ENCODE data around the gene ARFGEF3.

The ARFGEF3 gene

GRCh38 chr6:138162111-138162954 is 594 bp downstream of the ARFGEF3 start:
- DNase-seq, result no peak

GRCh38 chr6:138162955-138163575 is 1.3 kb downstream of the ARFGEF3 start:
- DNase-seq, result no peak

DNA sequence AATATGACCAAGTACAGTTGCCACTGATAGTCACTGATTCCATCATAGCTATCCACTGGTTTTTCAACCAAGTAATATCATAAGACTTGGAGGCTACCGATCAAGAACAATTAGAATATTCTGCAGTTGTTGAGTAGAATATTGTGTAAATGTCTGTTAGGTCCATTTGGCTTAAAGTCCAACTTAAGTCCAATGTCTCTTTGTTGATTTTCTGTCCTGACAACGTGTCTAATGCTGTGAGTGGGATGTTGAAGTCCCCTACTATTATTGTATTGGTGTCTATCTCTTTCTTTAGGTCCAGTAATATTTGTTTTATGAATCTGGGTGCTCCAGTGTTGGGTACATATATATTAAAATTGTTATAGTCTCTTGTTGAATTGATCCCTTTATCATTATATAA is 13.9 kb downstream of the ARFGEF3 start:
- no peak for DNase-seq

DNA sequence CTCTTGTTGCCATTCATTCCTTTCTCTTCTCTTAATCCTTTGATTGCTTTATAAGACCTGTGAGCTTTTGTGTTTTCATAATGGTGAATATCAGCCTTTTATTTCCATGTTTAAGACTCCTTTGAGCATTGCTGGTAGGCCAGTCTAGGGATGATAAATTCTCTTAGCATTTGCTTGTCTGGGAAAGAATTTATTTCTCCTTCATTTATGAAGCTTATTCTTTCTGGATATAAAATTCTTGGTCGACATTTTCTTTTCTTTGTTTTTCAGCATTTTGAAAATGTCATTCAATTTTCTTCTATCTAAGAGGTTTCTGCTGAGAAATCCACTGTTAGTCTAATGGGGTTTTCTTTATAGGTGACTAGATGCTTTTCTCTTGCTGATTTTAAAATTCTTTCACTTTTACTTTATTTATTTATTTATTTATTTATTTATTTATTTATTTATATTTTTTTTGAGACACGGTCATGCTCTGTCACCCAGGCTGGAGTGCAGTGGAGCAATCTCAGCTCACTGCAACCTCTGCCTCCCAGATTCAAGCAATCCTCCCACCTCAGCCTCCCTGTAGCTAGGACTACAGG is 15.0 kb downstream of the ARFGEF3 start:
- no peak for DNase-seq

- no peak for DNase-seq
These were observed 21.4 kb downstream of the ARFGEF3 start for GRCh38 chr6:138182939-138183789.

DNA sequence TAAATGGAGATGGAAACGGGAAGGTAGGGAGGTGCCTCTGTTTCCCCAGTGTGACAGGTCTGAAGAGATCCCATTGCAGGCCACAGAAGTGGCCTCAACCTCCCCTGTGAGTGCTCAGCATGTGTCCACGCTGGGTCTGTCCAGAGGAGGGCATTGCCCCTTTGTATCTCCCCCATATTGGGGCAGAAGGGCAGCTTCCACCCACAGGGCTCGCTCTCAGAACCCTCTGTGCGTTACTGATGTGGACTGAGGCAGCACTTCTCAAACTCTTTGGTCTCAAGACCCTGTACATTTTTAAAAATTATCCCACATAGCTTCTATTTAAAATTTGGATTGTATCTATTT is 22.0 kb downstream of the ARFGEF3 start:
- no peak for DNase-seq

GRCh38 chr6:138184230-138184629 is 22.5 kb downstream of the ARFGEF3 start:
- DNase-seq, result no peak

DNA sequence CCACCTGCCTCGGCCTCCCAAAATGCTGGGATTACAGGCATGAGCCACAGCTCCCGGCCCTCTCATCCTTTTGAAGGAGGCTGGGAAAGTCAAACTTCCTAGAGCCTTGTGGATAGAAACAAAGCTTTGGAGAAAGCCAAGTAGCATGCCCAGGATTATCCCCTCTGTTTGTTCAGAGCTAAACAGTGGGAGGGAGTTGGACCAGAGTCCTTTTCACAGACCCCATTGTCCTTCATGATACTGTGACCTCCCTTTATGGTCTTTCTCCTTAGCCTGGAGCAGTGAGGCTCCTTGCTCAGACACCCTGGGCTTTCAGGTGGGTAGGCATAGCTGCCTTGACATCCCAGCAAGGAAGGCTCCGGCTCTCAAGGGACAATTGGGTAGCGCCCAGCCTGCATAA is 25.4 kb downstream of the ARFGEF3 start:
- no peak for DNase-seq

DNA sequence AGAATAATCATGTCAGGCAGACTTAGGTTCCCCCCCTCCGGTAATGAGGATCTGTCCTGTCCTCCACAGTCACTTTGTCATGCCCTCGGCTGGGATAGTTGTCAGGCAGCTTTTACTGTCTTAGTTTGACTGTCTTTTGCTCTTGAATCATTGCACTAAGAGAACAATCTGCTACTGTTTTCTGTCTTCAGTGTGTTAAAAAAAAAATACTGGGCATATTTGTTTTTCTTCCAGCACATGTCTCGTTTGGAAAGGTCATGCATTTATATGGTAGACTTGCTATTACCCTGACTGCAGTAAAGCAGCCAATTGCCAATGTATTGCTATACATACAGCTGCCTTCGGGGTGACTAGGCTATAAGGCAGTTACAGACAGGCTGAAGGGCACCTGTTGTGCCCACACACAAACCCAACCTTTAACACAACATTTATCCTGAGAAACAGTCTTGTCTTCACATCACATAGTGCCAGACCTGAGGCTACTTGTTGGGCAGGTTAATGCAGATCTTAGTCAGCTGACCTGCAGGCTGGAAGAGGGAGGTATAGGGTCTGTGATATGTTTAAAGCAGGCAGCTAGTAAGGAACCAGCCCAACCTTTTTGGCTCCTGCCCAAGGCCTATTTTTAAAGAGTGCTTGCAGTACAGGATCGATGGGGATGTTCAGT is 26.7 kb downstream of the ARFGEF3 start:
- no peak for DNase-seq

- DNase-seq, result no peak
These were observed 32.5 kb downstream of the ARFGEF3 start for GRCh38 chr6:138194287-138194686.

- DNase-seq, result no peak
These were observed 34.5 kb downstream of the ARFGEF3 start for GRCh38 chr6:138196122-138196738.

GRCh38 chr6:138197570-138197969 is 35.8 kb downstream of the ARFGEF3 start:
- DNase-seq, result no peak

GRCh38 chr6:138198430-138199091 is 36.8 kb downstream of the ARFGEF3 start:
- DNase-seq, result no peak

DNA sequence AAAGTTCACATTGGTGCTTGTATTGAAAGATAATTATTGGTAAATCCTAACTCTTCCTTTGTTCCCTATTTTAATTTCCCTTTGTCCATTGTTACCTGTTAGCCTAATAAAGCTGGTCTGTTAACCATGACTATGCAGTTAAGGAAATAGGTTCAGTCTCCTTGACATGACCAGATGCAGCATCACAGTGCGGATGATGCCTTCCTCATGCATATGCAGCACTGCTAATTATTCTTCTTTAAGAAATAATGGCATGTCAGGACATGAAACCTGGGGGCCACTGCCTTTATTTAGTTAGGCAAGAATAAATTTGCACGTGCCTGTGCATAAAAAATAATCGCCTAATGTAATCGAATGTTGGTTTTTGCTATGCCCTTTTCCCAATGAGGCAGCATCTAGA is 40.1 kb downstream of the ARFGEF3 start:
- no peak for DNase-seq

DNA sequence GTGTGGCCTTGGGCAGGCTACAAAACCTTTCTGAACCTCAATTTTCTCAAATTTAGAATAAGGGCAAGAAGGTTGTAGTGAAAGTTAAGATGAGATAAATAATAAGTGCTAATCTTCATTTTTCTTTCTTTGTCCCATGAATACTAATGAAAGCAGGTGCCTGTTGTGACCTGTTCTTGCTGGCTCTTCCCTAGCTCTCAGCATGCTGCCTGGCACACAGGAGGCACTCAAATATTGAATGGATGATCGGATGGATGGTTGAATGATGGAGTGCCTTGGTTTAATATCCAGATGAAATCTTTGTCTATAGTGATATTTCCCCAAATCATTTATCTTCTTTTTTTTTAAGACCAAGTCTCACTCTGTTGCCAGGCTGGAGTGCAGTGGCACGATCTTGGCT is 41.6 kb downstream of the ARFGEF3 start:
- DNase-seq, result no peak

DNA sequence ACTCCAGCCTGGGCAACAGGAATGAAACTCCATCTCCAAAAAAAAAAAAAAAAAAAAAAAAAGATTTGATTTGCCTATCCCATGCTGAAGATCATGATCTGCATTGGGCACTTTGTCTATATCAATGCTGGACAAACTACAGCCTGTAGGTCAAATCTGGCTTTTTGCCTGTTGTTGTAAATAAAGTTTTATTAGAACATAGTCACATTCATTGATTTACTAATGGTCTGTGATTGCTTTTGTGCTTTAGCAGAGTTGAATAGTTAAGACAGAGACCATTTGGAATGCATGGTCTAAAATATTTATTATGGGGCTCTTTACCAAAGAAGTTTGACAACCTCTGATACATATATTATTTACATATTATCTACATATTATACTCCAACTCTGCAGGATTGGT is 42.6 kb downstream of the ARFGEF3 start:
- no peak for DNase-seq

DNA sequence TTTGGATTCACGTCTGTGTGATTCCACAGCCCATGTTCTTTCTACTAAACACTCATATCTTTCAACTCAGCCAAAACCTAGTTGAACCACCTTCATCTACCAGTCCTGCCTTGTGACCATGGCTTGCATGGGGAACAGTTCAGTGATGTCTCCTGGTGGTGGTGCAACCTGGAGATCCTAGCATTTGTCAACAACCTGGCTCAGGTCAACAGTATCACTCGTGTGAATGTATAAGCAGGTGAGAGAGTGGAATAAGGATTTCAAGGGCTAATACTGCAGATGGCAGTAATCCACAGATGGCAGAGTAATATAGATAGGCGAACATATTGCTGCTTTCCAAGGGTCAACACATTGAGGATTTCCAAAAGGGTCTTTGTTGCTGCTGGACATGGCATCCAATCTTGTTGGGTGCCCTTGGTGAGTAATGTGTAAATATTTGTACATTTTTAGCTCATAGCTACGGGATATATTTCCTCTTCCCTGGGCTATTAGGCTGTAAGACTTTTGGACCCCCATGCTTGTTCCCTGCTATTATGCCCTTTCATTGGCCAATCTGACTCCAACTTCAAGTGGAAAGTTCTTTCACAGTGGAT is 43.1 kb downstream of the ARFGEF3 start:
- no peak for DNase-seq

DNA sequence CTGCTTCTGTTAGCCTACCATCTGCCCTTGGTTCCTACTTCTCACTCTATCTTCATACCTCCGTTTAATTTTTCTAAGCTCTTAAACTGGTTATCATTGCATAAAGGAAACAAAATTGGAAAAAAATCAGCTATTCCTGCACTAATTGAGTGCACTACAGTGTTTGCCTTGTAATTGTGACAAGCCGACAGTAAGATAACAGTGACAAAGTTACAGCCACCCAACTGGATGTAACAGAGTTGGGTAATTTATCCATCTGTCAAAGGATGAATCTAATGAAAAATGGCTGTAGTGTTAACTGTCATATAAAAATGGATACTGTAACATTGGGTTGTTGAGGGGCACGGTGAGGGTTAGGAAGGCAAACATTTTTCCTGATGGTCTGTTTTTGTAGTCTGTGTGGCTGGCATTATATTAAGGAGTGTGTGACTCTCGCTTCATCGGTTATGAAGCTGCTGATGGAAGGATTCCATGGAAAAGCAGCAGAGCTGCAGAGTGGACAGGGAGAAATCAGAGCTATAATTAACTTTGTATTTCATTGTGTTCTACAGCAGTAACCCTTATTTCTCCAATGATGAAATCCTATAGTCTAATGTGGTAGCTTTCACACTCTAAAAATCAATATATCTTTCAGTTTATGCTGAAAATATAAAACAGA is 43.8 kb downstream of the ARFGEF3 start:
- no peak for DNase-seq

DNA sequence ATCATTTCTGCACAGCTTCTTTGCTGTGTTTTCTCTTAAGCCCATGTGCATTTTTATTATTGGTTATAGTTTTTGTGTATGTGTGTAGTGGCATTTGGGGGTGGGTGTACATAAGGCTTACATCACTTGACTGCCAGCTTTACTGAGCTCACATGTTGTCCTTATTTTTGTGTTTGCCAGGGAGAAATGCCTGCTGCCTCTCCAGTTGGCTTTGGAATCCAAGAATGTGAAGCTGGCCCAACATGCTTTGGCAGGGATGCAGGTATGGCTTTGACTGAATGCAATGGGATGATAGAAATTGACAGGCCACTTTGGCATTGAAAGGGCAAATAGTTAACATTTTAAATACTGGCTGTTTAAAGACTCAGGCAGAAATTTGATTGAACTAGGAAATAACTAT is 45.1 kb downstream of the ARFGEF3 start:
- DNase-seq, result no peak

DNA sequence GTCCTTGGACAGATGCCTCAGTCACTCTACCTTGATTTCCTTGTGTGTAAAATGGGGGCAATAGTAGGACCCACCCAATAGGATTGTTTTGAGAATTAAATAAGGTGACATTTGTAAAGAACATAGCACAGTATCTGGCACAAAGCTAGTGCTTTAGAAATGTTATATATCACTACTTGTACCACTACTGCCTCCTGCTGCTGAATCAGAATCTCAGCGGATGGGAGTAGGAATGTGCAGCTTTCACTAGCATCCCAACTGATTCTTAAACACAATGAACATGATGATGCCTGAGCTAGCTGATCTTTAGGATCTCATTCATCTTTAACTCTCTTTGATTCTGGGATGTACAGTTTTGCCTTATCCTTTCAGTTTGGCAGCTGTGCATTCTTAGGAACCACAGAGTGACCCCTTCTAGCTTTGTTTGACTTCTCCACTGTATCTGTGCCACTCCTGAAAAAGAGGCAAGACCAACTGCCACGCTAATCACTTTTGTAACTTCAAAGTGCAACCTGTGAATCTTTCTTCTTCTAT is 49.4 kb downstream of the ARFGEF3 start:
- no peak for DNase-seq

DNA sequence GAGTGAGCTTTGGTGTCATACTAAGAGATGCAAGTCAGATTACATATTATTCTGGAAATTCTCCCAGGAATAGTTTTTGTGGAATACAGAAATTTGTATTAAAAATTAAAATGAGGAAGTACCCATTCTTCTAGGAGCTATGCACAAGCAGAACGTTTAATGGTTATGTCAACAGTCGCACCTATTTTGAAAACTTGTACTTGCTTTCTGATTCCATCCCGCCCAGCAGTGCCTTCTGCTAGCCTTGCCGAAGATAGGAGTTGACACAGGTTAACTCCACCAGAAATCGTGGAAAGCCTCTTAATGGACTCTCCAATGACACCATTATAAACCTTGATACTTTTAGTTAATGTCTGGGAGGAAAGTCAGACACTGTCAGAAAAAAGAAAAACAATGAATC is 49.9 kb downstream of the ARFGEF3 start:
- no peak for DNase-seq
